ENCODE measurements around the gene ZBTB20.

- TF ChIP-seq CTCF (conservative IDR thresholded peaks at IDR 0.05; ENCODE audit: low read depth, low read length) (no peak), MAZ (IDR thresholded peaks at IDR 0.05; ENCODE audit: borderline replicate concordance, low read depth, low read length) (no peak), POLR2A (IDR thresholded peaks at IDR 0.05; ENCODE audit: low read depth, low read length) (no peak)
These were observed 299.5 kb downstream of the ZBTB20 start for GRCh38 chr3:114847564-114847963.

All from IMR-90 (cell line).